COLO829 (cell line): Measurements from ENCODE around the gene HOXC13.

Experiments used
- DNase-seq: peaks from one replicate; pipeline ENCODE4 v3.0.0; 2012; ENCODE audit warnings: low spot score

Gene HOXC13

DNA sequence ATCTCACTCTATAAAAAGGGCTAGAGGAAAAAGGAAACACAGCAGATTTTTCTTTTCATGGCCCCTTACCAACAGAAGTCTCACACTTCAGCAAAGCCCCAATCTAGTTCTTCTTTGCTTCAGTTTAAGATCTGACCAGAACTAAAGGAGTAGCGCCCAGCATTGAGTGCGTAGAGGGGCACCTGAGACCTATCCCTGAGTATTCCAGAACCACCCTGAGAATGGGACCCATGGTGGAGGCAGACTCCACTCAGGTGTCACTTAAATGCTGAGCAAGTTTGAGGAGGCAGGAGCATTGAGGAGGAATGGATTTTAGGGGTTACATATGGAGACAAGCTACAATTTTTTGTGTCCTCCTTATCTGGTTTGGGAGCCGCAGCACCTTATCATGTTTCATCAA lies 32.5 kb downstream of the HOXC13 start:
- no peak for DNase-seq

DNA sequence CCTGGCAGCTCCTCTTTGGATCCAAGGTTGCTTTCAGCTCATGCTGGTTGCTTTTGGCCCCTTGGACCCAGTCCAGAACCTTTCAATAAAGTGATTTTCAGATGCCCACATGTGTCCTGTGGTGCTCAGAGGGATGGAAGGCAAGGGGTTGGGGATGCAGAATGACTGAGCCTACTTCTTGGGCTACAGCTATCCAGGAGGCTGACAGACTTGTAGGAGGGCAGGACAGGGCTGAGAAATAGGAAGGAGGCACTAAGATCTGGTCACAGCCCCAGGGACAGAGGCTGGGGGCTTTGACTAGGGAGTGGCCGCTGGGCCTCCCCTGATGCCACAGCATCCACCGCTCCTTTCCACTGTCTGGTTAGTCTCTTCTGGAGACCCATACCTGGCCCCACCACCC lies 33.1 kb downstream of the HOXC13 start:
- DNase-seq: no peak

DNA sequence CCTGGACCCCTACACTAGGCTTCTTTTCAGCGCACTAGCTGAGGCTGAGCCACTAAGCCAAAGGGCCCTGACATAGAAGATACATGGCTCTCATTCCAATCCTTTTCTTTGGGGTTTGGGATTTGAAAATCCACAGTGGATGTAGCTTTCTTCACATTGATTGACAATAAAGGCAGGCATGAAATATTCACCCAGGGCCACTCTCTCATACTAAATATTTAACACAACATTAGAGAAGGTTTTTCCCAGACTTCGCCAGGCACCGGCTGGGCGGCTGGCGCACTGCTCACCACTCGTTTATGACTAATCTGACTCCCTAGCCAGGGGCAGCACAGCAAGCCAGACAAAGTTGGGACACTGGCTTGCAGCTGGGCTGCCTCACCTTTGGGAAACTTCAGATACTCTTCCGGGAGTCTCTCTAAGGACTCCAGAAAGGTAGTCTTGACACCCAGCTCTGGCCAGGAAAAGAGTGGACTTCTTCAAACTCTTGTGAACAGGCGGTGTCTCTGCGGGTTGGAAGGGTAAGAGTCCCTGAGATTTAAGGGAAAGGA lies 33.6 kb downstream of the HOXC13 start:
- DNase-seq: no peak

DNA sequence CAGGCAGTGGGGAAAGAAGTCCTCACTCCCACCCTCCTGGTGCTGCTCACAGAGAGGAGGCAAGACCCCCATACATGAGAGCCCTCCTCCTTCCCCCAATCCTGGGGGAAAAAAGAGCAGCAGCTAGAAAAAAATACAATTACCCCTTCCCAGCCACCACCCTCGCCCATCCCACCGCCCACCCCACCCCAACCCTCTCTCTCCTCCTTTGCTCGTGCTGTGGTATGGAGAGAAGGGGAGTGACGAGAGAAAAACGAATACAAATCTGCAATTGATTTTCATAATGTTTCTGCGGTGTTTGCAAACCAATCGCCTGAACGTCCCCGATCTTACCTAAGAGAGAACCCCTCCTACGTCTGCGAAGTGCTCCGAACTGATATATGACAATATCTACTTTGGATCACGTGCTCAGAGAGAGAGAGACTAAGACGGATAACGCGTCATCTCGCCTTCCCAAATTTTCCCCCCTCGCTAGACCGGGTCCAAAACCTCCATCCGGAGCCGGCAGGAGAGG lies 34.1 kb downstream of the HOXC13 start, which contains the start of gene HOXC11:
HOXC11 (plus strand) TSS at position 405 of the 514 bp plus-strand sequence. CDS start 116 bp downstream, outside the sequence.
- DNase-seq: no peak

DNA sequence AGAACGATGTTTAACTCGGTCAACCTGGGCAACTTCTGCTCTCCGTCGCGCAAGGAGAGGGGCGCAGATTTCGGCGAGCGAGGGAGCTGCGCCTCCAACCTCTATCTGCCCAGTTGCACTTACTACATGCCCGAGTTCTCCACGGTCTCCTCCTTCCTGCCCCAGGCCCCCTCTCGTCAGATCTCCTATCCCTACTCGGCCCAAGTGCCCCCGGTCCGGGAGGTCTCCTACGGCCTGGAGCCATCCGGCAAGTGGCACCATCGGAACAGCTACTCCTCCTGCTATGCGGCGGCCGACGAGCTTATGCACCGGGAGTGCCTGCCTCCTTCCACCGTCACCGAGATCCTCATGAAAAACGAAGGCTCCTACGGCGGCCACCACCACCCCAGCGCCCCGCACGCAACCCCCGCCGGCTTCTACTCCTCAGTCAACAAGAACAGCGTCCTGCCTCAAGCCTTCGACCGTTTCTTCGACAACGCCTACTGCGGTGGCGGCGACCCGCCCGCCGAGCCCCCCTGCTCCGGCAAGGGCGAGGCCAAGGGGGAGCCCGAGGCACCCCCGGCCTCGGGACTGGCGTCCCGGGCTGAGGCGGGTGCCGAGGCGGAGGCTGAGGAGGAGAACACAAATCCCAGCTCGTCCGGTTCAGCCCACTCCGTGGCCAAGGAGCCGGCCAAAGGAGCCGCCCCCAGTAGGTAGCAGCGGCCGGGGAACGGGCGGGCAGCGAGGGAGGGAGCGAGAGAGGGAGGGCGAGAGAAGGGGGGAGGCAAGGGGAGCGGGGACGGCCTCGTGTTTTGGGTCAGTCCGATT lies 34.8 kb downstream of the HOXC13 start:
- peak; percentile 45 for DNase-seq

DNA sequence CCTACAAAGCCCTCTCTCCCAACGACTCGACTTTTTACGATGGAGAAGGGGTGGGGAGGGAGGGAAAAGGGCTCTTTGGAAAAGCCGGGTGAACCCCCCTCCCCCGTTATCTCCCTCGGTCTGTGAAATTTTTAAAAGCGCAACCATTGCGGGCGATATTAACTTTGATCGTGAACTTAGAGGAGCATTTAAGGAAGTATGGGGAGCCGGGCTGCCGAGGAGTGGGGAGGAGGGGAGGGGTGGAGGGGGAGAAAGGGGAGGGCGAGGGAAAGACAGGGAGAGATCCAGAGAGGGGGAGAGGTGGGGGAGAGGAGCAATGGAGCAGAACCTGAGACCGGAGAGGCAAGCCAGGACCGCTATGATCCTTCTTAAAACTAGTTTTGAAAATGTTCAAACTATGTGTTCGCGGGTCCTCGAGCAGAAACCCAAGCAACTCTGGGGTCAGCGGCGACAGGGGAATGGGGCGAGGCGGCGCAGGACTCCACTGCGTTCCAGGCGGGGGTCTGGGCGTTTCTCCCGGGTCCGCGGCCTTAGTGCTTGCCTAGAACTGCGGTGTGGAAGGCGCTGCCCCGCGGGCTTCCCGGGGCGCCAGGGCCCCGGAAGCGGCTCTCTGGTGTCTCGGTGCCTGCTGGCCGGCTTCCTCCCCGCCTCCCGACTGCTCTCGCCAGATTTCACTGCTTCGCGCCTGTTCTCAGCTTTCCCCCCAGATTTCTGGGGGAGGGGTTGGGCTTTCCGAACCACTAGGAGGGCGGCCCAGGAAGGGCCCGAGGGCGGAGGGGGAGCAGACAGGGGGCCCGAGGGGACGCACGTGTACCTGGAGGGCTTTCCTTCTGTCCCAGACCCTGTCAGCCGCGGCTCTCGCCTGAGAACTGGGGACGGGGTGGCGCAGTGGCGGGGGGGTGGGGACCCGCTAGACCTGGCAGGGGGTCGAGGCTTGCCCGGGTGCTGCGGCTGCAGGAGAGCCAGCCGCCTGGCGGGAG lies 35.7 kb downstream of the HOXC13 start, which contains the start of gene HOTAIR:
HOTAIR (minus strand) TSS at position 871 of the 980 bp plus-strand sequence.
- DNase-seq: peak; percentile 61

DNA sequence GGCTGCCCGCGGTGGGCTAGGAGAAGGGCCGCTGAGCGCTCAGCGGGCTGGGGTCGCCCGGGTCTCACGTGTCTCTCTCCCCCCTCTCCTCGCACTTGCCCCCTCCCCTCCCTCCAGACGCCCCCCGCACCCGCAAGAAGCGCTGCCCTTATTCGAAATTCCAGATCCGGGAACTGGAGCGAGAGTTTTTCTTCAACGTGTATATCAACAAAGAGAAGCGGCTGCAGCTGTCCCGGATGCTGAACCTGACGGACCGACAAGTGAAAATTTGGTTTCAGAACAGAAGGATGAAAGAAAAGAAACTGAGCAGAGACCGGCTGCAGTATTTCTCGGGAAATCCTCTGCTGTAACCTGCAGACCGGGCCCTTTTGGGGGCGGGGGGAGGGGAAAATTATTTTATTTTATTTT lies 36.4 kb downstream of the HOXC13 start:
- no peak for DNase-seq

DNA sequence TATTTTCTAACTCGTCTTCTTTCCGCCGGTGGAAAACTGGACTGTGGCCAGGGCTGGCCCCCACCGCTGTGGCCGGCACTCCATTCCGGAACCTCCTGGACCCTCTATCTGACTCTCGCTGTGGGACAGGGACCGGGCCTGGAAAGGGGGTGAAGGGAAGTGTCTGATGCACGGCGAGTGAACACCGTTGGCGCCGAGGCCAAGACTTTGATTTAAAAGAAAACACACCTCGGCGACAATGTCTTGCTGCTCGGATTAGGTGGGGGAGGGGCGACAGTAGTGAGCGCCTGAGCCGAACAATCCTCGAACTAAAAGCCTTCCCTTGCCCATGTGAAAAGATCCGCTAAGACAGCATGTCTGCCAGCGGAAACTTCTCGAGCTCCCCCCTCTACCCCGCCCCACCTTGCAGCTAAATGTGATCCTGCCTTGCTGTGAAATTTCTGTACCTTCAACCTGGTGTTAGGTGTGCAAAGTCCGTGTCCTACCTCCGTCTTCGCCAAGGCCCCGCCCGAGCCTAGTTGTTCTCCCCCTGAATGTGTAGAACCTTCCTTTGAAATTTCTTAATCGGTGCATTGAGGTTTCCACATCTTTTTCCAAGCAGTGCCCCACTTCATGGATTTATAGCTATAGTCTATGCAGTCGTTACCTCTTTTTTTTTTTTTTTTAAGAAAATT lies 37.0 kb downstream of the HOXC13 start:
- DNase-seq: no peak

DNA sequence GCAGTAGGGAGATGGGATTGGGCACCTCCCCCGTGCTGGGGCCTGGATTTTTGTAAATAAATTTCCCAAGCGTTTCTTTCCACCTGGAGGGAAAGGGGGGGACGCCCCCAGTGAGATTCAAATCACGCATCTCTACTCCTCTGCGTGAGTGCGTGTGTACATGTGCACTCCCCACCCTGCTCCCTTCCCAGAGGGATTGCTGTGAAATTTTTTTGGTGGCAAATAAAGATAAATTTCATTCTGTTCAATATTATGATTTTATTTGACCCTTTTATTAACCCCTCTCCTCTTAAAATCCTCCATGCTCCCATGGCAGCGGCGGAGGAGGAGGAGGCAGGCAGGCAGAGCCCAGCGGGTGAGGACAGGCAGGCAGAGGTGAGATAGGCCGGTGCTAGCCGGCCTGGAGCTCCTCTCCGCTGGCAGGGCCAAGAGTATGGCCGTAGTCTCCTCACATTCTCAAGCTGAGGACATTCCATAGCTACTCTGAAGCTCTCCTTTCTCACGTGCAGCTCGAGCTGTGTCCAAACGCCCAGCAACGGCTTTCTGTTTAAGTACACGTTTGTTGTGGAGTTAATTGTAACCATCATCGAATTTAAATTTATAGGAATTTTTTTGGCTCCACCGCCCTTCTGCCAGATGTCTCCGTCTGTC lies 37.7 kb downstream of the HOXC13 start:
- DNase-seq: no peak

DNA sequence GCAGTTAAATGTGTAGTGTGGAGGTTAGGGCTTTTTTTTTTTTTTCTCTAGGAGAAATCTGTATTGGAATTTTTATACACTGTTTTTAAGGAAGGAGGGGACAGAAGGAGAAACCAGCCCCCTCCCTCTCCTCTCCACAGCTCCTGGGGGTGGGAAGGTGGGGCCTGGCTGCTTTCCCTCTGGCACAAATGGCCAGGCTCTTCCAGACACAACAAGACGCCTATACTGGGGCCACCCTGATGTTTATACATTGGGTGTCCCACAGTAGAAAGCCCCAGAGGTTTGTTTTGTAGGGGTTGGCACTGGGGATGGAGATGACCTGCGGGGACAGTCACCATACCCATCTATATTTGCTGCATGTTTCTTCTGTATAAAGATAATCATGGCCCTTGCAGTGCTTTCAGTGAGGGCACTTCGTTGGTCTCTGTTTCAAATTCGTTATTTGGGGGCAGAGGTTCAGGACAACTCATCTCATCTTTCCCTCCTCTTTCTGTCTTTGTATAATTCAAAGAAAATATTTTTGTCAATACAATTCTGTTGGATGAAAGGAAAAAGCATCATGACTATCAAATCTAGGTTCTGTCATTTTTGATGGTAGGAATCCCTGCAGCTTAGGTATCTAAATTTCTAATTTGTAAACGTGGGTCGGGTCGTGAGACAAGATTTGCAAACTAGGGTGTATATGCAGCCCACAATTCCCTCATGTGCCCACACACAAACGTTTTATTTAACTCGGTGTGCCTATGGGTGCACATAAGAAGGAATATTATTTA lies 38.4 kb downstream of the HOXC13 start:
- DNase-seq: no peak

DNA sequence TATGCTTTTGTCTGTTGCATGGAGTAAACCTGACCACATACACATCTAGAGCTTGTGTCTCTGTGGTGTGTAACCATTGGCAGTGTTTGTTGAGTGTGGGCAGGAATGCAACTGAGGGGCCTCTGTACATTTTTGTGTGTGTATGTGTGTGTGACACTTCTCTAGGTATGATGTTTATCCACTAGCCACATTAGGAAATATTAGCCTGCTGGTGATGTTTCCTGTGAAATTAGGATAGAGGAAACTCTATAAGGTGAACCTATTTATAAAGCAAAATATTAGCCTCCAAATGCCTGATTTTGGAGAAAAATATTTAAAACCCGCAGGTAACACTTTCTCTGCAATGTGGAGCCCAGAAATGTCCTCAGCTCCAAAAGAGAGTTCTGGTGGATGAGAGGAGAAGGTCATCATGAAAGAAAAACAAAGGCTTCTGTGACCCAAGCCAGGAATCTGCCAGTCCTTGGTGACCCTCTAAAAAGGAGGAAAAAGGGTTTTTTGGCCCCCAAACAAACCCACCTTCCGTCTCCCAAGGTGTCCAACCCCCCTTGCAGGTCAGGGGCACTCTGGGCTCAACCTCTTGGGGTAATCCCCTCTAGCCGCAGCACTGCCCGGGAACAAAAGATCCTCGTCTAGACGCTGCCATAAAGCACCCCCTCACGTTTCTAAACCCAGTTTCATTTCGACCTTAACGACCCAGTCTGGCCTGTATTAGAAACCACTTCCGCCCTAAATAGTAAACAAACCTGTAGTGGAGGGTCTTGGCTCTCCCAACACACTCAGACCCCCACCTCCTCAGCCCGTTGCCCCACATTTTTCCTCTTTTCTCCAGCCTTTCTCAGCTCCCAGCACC lies 39.2 kb downstream of the HOXC13 start:
- no peak for DNase-seq

DNA sequence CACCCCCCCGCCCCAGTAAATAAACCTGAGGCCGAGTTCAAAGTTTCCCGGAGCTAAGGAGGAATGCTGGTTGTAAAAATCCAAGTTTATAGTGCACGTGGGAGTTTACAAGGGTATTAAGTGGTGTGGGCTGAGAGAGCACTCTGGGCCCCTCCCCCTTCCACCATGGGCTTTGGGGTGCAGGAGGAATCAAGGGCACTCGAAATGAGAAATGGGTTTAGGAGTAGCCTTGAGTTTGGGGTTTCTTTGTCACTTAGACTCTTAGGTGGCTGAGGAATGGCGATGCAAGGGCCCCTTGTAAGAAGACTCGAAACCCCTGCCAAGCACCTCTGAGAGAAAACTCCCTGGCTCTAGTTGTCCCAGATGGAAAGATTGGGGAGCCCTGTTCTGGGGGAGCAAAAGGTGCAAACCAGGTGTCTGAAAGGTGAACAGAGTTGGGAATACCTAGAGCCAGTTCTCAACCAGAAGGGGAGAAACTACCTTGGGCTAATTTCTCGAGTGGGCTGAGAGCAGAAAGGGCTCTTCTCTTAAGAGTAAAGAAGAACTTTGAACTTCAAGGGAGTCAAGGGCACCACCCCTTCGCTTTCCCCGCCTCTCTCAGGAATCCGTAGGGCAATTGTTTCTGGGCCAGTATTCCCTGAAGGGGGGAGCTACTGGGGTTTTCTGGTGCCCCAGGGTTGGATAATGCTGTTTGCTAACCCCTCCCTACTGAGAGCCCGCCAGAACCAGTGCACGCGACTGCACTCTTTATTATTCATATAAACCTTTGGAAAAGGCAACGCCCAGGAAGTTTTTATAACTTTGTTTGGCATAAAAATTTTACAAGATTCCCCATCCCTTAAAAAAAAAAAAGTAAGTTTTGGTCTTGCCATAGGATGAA lies 40.1 kb downstream of the HOXC13 start:
- DNase-seq: no peak

DNA sequence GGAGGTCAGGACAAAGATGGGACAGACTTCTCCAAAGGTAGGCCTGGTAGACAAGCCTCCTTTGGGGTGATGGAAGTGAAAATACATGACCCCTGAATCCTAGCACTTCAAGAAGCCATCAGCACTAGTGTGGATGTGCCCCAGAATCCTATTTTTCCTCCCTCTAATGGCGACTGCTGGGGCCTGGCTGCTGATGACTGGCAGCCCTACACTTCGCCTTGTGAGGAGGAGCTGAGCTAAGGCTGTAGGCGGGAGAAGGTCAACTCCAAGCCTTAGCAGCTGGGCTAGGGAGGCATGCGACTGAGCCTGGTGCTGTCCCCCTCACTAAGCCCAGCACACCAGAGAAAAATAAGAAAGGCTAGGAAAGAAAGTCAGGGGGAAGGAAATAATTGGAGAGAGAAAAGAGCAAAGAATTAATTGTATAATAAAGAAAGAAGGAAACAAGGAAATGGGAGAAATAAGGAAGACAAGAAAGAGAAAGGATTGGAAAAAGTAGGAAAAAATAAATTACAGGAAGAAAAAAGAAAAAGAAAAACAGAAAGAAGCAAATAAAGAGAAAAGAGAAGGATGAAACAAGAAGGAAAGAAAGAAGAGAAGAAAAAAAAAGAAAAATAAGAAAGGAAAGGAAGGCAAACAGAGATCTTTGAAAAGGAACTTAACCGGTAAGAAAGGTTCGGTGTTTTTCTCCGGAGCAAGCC lies 41.6 kb downstream of the HOXC13 start:
- no peak for DNase-seq

DNA sequence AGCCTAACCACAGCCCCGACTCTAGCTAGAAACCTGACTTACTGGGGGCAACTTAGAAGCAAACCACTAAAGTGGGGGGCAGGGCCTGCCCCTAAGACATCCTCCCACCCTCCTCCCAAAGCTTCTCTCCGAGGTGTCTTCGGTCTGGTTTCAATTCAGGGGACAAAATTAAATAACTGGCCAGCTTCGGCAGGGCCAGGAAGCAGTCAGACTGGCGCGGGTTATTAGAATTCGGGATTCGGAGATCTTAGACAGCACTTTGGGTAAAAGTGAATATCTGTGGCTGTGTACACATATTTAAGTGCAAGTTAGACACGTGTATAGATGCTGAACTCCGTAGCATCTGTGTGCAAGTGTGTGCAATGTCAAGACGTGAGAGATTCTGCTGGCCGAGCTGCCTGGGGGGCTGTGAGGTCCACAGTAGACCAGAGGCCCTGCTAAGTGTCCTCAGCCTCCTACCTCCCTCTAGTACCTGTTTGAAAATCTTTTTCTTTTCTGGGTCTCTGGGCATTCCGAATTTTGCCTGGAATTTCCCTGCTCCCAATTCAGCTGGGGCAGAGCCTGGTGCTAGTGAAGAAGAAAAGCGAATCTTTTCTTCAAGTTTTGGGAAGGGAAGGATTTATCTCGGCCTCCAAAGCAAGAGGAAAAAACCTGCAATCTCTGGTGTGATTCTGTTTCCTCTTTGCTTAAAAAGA lies 42.3 kb downstream of the HOXC13 start:
- DNase-seq: no peak

DNA sequence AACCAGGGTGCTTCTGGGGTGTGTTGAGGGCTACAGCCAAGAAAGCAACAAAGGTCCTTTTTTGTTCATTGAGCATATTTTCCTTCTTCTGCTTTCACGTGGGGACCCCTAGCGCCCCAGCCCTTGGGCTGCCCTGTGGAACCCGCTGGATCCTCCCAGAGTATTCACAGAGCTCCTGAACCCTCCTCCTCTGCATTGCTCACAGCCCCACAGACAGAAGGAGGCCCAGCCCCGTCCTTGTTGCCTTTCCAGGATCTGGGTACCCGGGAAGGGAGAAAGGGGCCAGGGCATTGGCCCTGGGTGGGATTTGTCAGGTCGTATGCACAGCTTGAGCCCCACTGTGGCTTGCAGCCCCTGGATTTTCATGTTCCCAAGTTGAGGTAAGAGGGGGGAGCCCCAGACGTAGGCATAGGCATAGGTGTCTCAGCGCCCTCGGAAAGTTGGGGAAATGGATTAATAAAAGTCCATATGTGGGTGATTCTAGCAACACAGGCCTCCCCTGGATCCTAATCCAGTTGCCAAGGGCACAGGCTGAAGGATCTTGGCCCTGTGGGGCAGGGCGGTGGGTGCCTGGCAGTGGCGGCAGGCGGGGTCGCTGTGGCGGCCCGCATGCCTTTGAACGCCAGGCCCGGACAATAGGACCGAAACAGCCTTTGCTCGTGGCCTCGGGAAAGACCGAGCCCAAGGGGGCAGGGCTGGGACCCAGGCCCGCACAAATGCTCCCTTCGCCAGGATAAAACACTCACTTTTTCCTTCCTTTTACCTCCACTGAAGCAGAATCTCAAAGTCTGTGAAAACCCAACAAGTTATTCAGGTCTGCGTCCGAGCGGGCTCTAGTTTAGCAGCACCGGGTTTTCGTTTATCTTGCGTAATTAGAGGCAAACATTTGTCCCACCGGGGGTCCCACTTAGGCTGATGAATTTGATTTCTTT lies 43.3 kb downstream of the HOXC13 start:
- DNase-seq: no peak
